Ramos (cell line): ENCODE results near the gene OR5AN1.
"Not testable (repeated sequence)": the region's sequence is repeated elsewhere in the genome, so short reads cannot be mapped to it uniquely, and the experiment has no call there.

Source experiments
- in situ Hi-C: fragments of 300-500 bp; cut with MboI; formaldehyde crosslinking; loops from one replicate; pipeline ENCODE4 v1.14.3; 2022; ENCODE audit warnings: low sequenced_read_pairs; ENCODE audit not compliant: unreplicated experiment

Gene OR5AN1, protein sequence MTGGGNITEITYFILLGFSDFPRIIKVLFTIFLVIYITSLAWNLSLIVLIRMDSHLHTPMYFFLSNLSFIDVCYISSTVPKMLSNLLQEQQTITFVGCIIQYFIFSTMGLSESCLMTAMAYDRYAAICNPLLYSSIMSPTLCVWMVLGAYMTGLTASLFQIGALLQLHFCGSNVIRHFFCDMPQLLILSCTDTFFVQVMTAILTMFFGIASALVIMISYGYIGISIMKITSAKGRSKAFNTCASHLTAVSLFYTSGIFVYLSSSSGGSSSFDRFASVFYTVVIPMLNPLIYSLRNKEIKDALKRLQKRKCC

GRCh38 chr11:59358595-59358994, at the start of gene OR5AN1:
Gene OR5AN1 (plus strand): TSS chr11:59358895. CDS start chr11:59364459, 5,564 bp downstream.
- in situ Hi-C loops = no loop called here

- in situ Hi-C loops = no loop called here
These were observed 23.7 kb upstream of the OR5AN1 start for GRCh38 chr11:59335001-59335400.

DNA sequence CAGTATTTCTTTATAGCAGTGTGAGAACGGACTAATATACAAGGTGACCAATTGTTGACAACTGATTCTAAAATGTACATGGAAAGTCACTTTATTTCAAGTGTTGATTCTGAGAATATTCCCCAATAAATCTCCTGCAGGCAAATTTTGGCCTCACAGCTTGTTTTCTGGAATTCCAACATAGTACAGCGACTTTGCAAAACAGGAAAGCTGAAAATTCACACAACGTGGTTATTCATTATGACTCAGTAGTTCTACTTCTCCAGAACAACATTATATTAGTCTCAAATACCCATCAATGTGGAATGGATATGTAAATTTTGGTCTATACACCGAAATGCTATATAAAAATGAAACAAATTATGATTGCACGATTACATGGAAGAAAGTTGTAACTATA, 22.5 kb upstream of the OR5AN1 start:
- in situ Hi-C loops = no loop called here

- in situ Hi-C loops = no loop called here
These were observed 21.8 kb upstream of the OR5AN1 start for GRCh38 chr11:59336931-59337330.

DNA sequence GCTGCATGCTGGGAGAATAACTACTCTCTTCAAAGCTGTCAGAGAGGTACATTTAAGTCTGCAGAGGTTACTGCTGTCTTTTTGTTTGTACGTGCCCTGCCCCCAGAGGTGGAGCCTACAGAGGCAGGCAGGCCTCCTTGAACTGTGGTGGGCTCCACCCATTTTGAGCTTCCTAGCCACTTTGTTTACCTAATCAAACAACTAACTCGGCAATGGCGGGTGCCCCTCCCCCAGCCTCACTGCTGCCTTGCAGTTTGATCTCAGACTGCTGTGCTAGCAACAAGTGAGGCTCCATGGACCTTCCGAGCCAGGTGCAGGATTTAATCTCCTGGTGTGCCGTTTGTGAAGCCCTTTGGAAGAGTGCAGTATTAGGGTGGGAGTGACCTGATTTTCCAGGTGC, 9.0 kb upstream of the OR5AN1 start:
- in situ Hi-C loops = not testable (repeated sequence)

- in situ Hi-C loops = no loop called here
These were observed 3.5 kb upstream of the OR5AN1 start for GRCh38 chr11:59355226-59355625.

DNA sequence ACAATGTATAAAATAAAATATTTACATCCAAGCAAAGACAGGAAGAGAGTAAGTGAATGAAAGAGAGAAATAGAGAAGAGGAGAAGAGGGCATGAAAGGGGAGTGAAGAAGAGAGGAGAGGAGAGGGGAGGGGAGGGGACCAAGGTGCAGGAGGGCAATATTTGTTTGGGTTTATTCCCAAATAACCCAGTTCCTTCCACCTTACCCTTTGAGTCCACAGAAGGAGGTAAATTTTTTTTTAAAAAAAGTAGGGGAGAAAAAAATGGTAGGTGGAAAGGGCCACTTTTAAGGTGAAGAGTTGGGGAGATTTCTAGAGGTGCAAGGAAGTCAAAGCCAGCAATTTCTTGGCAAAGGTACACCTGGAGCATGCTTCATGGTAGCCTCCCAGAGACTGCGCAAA, 2.1 kb upstream of the OR5AN1 start:
- in situ Hi-C loops = no loop called here

GRCh38 chr11:59358020-59358419, 675 bp upstream of the OR5AN1 start:
- in situ Hi-C loops = no loop called here

DNA sequence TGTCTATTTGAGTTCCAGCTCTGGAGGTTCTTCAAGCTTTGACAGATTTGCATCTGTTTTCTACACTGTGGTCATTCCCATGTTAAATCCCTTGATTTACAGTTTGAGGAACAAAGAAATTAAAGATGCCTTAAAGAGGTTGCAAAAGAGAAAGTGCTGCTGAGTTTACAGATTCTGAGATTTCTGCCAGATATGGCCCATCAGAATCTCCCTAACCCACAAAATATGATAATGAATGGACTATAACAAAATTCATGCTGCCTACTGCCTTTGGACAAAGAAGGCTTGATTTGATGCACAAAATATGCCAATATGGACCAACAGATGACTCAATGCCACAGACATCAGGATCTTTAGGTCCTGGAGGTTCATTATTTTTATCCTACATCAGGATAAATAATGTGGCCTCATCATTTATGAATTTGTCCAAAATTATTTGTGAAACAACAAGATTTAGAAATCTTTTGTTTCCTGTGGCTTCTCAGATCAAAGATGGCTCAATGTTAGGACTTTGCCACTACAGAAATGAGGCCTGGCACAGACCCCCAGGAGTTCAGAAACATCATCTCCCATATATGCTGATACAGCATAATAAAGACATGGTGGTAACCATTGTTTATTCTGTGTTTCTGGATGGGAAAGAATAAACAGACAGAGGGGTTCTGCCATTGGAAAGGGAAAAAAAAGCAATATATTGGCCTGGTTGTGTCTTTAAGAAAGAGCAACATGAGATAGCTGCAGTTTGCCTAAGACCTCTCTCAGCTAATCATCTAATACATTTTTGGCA, 6.7 kb downstream of the OR5AN1 start:
- in situ Hi-C loops = no loop called here

DNA sequence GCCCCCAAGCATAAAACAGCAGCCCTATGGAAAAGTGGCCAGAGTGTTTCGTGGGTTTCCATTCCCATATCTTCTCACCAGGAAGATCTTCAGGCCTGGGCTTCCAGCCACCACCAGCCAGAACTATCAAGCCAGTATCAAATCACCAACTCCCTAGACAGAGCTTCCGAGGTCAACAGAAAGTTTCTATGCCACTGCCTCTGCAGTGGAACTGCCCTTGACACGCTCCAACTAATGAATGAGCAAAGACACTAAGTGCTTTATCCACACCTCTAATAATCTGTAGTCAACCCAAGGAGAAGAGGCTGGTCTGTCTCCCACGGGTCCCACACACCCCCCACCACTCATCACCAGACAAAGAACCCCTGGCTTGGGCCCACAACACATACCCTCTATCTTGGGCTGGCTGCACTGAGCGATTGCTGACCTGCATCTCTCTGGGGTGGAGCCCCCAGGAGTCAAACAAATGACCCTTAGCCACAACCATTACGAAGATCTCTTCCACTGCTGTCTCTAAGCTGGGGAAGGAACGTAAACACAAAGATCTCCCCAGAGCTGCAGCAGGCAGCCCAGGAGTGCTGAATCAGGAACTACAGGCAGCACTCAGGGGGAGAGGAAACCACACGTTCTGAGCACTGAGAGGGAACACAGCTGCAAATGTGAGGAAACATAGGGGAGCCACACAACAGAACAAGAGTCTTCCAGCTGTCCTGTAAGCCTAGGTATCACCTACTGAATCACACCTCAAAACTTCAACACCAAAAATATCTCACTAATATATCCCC, 9.7 kb downstream of the OR5AN1 start:
- in situ Hi-C loops = no loop called here

DNA sequence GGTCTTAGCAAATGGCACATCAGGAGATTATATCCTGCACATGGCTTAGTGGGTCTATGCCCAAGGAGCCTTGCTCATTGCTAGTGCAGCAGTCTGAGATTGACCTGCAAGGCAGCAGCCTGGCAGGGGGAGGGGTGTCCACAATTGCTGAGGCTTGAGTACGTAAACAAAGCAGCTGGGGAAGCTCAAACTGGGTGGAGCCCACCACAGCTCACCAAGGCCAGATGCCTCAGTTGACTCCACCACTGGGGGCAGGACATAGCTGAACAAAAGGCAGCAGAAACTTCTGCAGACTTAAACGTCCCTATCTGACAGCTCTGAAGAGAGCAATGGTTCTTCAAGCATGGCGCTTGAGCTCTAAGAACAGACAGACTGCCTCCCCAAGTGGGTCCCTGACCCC, 13.6 kb downstream of the OR5AN1 start:
- in situ Hi-C loops = not testable (repeated sequence)

DNA sequence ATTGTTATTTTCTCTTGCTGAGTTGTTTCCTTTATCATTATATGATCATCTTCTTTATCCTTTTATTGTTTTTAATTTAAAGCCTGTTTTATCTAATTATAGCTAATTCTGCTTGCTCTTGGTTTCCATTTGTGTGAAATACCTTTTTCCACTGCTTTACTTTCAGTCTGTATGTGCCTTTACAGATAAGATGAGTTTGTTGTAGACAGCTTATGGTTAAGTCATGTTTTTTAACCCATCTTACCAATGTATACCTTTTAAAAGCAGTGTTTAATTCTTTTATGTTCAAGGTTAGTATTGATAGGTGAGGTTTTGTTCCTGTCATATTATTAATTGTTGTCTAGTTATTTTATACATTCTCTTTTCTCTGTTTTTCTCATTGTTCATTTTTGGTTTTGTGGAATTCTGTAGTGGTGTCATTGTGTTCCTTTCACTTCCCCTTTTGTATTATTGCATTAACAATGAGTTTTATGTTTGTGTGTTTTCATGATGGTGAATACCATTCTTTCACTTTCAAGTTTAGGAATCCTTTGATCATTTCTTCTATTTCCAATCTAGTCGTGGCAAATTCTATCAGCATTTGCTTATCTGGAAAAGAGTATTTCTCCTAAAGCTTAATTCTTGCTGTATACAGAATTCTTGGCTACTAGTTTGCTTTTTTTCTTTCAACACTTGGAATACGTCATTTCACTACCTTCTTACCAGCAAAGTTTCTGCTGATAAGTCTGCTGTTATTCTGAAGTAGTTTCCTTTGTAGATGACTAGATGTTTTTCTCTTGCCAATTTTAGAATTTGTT, 21.8 kb downstream of the OR5AN1 start:
- in situ Hi-C loops = no loop called here

GRCh38 chr11:59394186-59394585, 35.5 kb downstream of the OR5AN1 start:
- in situ Hi-C loops = no loop called here

DNA sequence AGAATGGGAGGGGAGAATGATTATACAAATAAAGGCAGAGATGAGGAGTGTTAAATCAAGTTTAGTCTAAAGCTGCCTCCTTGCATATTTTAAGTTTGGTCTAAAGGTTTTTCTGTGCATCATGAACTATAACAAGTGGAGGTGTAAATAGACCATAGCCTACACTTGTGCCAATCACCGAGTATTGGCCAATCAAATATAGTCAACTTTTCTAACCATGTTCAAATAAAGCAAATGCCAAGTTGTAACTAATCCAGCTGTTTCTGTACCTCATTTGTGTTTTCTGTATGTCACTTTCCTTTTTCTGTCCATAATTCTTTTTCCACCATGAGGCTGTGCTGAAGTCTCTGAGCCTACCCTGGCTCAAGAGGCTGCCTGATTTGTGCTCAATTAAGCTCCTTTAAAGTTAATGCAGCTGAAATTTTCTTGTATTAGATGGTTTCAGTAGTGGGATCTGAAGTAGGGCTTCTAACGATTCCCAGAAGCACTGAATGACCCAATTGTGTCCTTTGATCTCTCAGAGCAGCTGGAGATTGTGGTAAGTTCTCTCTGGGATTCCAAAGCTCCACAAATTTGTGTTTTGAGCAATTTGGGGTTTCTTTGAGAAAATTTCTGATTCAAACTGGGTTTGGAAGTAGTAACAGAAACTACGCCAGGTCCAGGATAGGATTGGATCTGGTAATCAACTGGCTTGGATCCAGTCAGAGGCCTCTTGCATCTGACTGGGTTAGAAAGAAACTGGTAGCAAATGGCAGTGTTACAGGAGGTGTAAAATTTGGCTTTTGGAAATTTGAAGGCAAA, 42.0 kb downstream of the OR5AN1 start:
- in situ Hi-C loops = no loop called here

DNA sequence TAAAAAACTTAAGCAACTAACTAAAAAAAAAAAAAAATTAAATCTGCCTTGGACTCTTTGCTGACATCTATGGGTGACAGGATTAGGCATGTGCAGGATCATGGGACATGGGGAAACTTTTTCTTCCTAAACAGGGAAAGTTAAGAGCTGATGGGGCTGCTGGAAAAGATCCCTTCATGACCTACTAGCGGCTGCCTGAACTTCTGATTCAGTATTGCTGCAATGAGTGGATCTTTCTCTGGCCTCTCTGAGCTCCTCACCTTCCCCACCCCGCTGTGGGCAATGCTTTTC, 42.5 kb downstream of the OR5AN1 start:
- in situ Hi-C loops = no loop called here

DNA sequence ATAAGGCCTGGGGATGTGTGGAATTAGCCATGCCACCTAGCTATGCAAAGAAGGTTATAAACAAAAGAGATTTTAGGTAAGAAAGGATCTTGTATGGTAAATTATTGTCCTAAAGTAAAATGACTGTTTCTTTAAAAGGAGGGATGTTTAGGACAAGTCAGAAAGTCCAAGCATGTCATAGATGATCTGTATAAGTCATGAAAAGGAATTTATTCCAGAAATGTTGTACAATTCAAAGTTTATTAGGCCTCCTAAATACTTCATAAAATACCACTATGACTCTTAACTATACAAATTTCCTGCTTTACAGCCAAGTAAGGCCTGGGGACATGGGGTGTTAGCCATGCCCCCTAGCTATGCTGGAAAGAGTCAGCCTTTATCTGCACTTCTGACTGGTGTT, 44.9 kb downstream of the OR5AN1 start:
- in situ Hi-C loops = no loop called here

GRCh38 chr11:59413646-59414045, 55.0 kb downstream of the OR5AN1 start:
- in situ Hi-C loops = no loop called here

- in situ Hi-C loops = no loop called here
These were observed 56.4 kb downstream of the OR5AN1 start for GRCh38 chr11:59415111-59415510.

GRCh38 chr11:59416613-59417012, 57.9 kb downstream of the OR5AN1 start:
- in situ Hi-C loops = no loop called here

DNA sequence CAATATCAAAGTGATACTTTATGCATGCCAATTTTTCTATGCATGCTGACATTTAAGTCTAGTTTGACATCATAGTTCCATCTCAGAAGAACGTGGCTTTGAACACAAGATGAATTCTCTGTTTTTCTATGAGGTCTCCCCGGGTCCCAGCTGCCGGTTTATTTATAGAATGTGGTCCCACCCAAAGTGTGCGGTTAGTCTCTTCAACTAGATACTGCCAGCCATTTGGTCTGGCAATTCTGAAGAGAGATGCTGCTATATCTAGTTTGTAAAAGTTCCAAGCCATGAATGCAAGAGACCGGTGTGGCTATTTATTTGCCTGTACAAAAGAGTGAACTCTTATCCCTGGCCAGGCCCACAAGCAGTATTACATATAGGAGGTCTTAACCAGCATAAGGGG, 58.3 kb downstream of the OR5AN1 start:
- in situ Hi-C loops = no loop called here
